K562 (cell line): Measurements from ENCODE around the gene ANKRD61. TPM values are rescaled to one million over a fixed set of nuclear protein-coding genes. Genes with fewer than 3 reads are reported as not detected.
A peak's percentile ranks its signal among the peaks of the same experiment; 100 is the strongest.
"Not testable (repeated sequence)": the region's sequence is repeated elsewhere in the genome, so short reads cannot be mapped to it uniquely, and the experiment has no call there.

Experiments used
- ATAC-seq: fragments of 200-7000 bp; cut with Tn5 transposase; 3 replicates; pipeline ENCODE4 v1.9.1; 2020; ENCODE audit warnings: moderate library complexity
- BruUV-seq: library from RNA; stranded (reverse); fragments of 400-500 nt; replicated peaks from 2 replicates; lab custom pipeline; 2021; lab: Mats Ljungman, UMichigan
- CTCF ChIA-PET: fragments of 300-600 bp; formaldehyde crosslinking; extraction: SDS; loops from one replicate; lab custom pipeline; 2021; ENCODE audit warnings: low intra/inter-chr PET ratio; lab: Yijun Ruan, JAX
- POLR2A ChIA-PET: fragments of 300-600, 350-650 bp; sonication (Branson Sonifier 250); formaldehyde crosslinking; extraction: SDS; loops from one replicate; lab custom pipeline; 2021; ENCODE audit warnings: antibody characterized with exemption, inconsistent platforms; lab: Yijun Ruan, JAX
- DNase-seq, 4 experiments: peaks; one replicate each; pipeline versions ENCODE4 v3.0.0 to v3.0.0-alpha.2; 2011 to 2018; ENCODE audit warnings: low spot score in 3 of 4, mixed read lengths in 3 of 4; ENCODE audit errors: extremely low read depth in 1 of 4
- FAIRE-seq: peaks from 2 replicates; lab custom pipeline; 2011; peaks lifted over from hg19 to GRCh38; lab: Jason Lieb, UNC
- H2AFZ ChIP-seq: 2 replicates; pipeline ENCODE4 v1.6.0; 2011; ENCODE audit warnings: low read depth, low read length, control low read depth, inconsistent platforms
- H3K27ac ChIP-seq: fragments of 200-600 bp; 3 replicates; pipeline ENCODE4 v1.8.0; 2011; ENCODE audit warnings: low read depth, mild to moderate bottlenecking, control low read depth, inconsistent platforms, low read length, moderate library complexity, mixed read lengths; ENCODE audit errors: extremely low read depth
- H3K27me3 ChIP-seq, 2 experiments: fragments of 300-600 bp in 1 of 2; 2 replicates in 1 of 2; 3 replicates in 1 of 2; pipeline versions ENCODE4 v1.6.0 to v1.8.0; 2011; ENCODE audit warnings: inconsistent platforms in 2 of 2, low read length in 2 of 2, mild to moderate bottlenecking in 1 of 2, mixed read lengths in 1 of 2, moderate library complexity in 1 of 2; ENCODE audit not compliant: control insufficient read depth in 2 of 2, insufficient read depth in 2 of 2
- H3K36me3 ChIP-seq: fragments of 300-600 bp; 3 replicates; pipeline ENCODE4 v1.8.0; 2011; ENCODE audit warnings: mild to moderate bottlenecking, low read length, inconsistent platforms; ENCODE audit not compliant: control insufficient read depth, insufficient read depth
- H3K4me1 ChIP-seq, 2 experiments: fragments of 200-600 bp in 1 of 2; replicated peaks in 1 of 2; 2 replicates in 1 of 2; 3 replicates in 1 of 2; pipeline versions ENCODE4 v1.5.1 to v1.8.0; 2011; ENCODE audit warnings: inconsistent platforms in 2 of 2, low read length in 2 of 2, mild to moderate bottlenecking in 1 of 2, mixed read lengths in 1 of 2, moderate library complexity in 1 of 2; ENCODE audit not compliant: control insufficient read depth in 2 of 2, insufficient read depth in 2 of 2
- H3K4me2 ChIP-seq: 2 replicates; pipeline ENCODE4 v1.6.1; 2011; ENCODE audit warnings: low read length, control low read depth, inconsistent platforms, mixed read lengths; ENCODE audit not compliant: insufficient read depth
- H3K4me3 ChIP-seq: fragments of 200-600 bp; sonication (generic), shearing (Covaris generic); 2 replicates; pipeline ENCODE4 v1.5.1; 2016; ENCODE audit warnings: control low read depth, inconsistent platforms
- H3K79me2 ChIP-seq: fragments of 200-600 bp; 3 replicates; pipeline ENCODE4 v1.8.0; 2011; ENCODE audit warnings: low read length, inconsistent platforms; ENCODE audit not compliant: control insufficient read depth, insufficient read depth
- H3K9ac ChIP-seq, 2 experiments: 2 replicates each; pipeline versions ENCODE4 v1.6.0 to v1.6.1; 2011; ENCODE audit warnings: low read depth in 2 of 2, low read length in 2 of 2, control low read depth in 1 of 2, inconsistent platforms in 1 of 2, mild to moderate bottlenecking in 1 of 2, mixed read lengths in 1 of 2; ENCODE audit not compliant: insufficient read depth in 1 of 2
- H3K9me1 ChIP-seq: one replicate; pipeline ENCODE4 v1.6.0; 2011; ENCODE audit warnings: inconsistent platforms, mild to moderate bottlenecking, low read length, moderate library complexity; ENCODE audit not compliant: control insufficient read depth, insufficient read depth
- H3K9me3 ChIP-seq: replicated peaks from 2 replicates; pipeline ENCODE4 v1.5.1; 2011; ENCODE audit warnings: low read depth, low read length, inconsistent platforms; ENCODE audit not compliant: control insufficient read depth, insufficient read depth
- H4K20me1 ChIP-seq: replicated peaks from 2 replicates; pipeline ENCODE4 v1.6.1; 2011; ENCODE audit warnings: low read length, inconsistent platforms, mixed read lengths; ENCODE audit not compliant: control insufficient read depth, insufficient read depth
- NR2C1 ChIP-seq, 2 experiments: fragments of 450-650 bp; IDR thresholded peaks; 2 replicates each; pipeline ENCODE4 v1.6.1; 2017; ENCODE audit warnings: mild to moderate bottlenecking in 2 of 2, antibody characterized with exemption in 1 of 2, inconsistent platforms in 1 of 2, missing compliant biosample characterization in 1 of 2, missing genetic modification characterization in 1 of 2
- WGBS: fragments of 100-300 bp; shearing (Covaris generic); methylation state at CpG from one replicate; pipeline ENCODE4 v1.1.6; 2016; ENCODE audit warnings: low coverage, mixed read lengths; ENCODE audit not compliant: insufficient coverage; ENCODE audit errors: missing lambda C conversion rate; 5-methylcytosine and 5-hydroxymethylcytosine counted together
- in situ Hi-C: fragments of 300-500 bp; cut with MboI; formaldehyde crosslinking; loops from 4 replicates; pipeline ENCODE4 v1.15.0; 2018; ENCODE audit warnings: inconsistent platforms, mixed read lengths
- intact Hi-C: fragments of 100-400 bp; cut with micrococcal nuclease; formaldehyde crosslinking; loops from 2 replicates; pipeline ENCODE4 v1.14.2; 2022
- polyA plus RNA-seq, 8 experiments: library from polyadenylated mRNA; depleted of rRNA in 4 of 8; stranded (reverse) in 5 of 8; unstranded in 3 of 8; fragments of >200 nt; fragmentation: Nextera tagmentation in 2 of 8; fragmentation: Illumina TruSeq in 1 of 8; extraction: Ambion mirVana in 2 of 8; extraction: Trizol in 1 of 8; gene quantifications; 2 replicates each; pipeline versions ENCODE4 v1.2.1 to v1.2.3, GENCODE V29; 2011 to 2014; ENCODE audit warnings: inconsistent platforms in 1 of 8, missing spikeins in 1 of 8
- total RNA-seq, 7 experiments: library from RNA; depleted of rRNA in 6 of 7; stranded (reverse); fragments of >200 nt in 6 of 7; fragmentation: Illumina TruSeq in 2 of 7; extraction: Trizol in 2 of 7; gene quantifications; 2 replicates each; pipeline versions ENCODE4 v1.2.1 to v1.2.3, GENCODE V29; 2011 to 2021; ENCODE audit warnings: low replicate concordance in 1 of 7
- TF ChIP-seq, protein P1 (sequence below): fragments of 250-450 bp; sonication (Bioruptor Pico); IDR thresholded peaks from 2 replicates; pipeline ENCODE4 v1.4.0; 2020

The ANKRD61 gene
- total and polyA plus RNA-seq, 9 of the 15 experiments (the other 6 are each of a cell fraction or from before 2014, with no cell fraction given), result 0.08 to 0.11 (median 0.09) TPM; not detected in 5

- TF ChIP-seq NR2C1 (IDR thresholded peaks at IDR 0.05), result peak; percentile 82
- peak; percentile 43; the same call in 1 of the 2 replicates for TF ChIP-seq NR2C1 (tag; IDR thresholded peaks at IDR 0.05)
- TF ChIP-seq, all 486 proteins: peak for 20
These were observed 26.3 kb downstream of the ANKRD61 start (continued) for GRCh38 chr7:6057316-6058129.

- in situ Hi-C loops, ATAC-seq, CTCF ChIA-PET, FAIRE-seq, H4K20me1 ChIP-seq, H3K4me3 ChIP-seq, H3K27ac ChIP-seq, DNase-seq, intact Hi-C loops, H3K27me3 ChIP-seq, BruUV-seq, H3K9ac ChIP-seq, POLR2A ChIA-PET, H2AFZ ChIP-seq, H3K36me3 ChIP-seq, H3K9me3 ChIP-seq, H3K4me2 ChIP-seq, H3K9me1 ChIP-seq: not testable (repeated sequence)
- Histone ChIP-seq H3K79me2 (peaks cover 40% of the 10 kb centered on the region), H3K4me1 (peaks cover 6 to 20% of the 10 kb centered on the region in 2 experiments; a peak in 4 of 5 replicates)
- WGBS, result 78% methylated on average over 10 of the region's 11 CpGs
These were observed 28.8 kb downstream of the ANKRD61 start for GRCh38 chr7:6059941-6060340.

GRCh38 chr7:6071406-6071805 lies 40.2 kb downstream of the ANKRD61 start:
- ChIA-PET POLR2A (no interaction called here), CTCF (no interaction called here)
- Histone ChIP-seq H2AFZ (peak overlapping the region; percentile 67), H3K4me2 (no peak overlapping the region), H3K9me3 (no peaks in the 10 kb centered on the region), H3K4me1 (peaks cover under 1 to 2% of the 10 kb centered on the region in 2 experiments; a peak in 4 of 5 replicates), H3K4me3 (no peak overlapping the region), H3K27me3 (no peaks in the 10 kb centered on the region), H3K27ac (no peak overlapping the region), H4K20me1 (no peaks in the 10 kb centered on the region), H3K79me2 (no peaks in the 10 kb centered on the region), H3K36me3 (no peaks in the 10 kb centered on the region), H3K9me1 (no peaks in the 10 kb centered on the region), H3K9ac (no peak overlapping the region)
- BruUV-seq, result no TSS peak
- ATAC-seq (no peak; the same call in 2 of the 3 replicates), DNase-seq (no peak), FAIRE-seq (no peak)
- in situ Hi-C loops, result no loop called here
- WGBS, result 26% methylated on average over 3 of the region's 3 CpGs
- intact Hi-C loops, result no loop called here
- TF ChIP-seq, protein P1, sequence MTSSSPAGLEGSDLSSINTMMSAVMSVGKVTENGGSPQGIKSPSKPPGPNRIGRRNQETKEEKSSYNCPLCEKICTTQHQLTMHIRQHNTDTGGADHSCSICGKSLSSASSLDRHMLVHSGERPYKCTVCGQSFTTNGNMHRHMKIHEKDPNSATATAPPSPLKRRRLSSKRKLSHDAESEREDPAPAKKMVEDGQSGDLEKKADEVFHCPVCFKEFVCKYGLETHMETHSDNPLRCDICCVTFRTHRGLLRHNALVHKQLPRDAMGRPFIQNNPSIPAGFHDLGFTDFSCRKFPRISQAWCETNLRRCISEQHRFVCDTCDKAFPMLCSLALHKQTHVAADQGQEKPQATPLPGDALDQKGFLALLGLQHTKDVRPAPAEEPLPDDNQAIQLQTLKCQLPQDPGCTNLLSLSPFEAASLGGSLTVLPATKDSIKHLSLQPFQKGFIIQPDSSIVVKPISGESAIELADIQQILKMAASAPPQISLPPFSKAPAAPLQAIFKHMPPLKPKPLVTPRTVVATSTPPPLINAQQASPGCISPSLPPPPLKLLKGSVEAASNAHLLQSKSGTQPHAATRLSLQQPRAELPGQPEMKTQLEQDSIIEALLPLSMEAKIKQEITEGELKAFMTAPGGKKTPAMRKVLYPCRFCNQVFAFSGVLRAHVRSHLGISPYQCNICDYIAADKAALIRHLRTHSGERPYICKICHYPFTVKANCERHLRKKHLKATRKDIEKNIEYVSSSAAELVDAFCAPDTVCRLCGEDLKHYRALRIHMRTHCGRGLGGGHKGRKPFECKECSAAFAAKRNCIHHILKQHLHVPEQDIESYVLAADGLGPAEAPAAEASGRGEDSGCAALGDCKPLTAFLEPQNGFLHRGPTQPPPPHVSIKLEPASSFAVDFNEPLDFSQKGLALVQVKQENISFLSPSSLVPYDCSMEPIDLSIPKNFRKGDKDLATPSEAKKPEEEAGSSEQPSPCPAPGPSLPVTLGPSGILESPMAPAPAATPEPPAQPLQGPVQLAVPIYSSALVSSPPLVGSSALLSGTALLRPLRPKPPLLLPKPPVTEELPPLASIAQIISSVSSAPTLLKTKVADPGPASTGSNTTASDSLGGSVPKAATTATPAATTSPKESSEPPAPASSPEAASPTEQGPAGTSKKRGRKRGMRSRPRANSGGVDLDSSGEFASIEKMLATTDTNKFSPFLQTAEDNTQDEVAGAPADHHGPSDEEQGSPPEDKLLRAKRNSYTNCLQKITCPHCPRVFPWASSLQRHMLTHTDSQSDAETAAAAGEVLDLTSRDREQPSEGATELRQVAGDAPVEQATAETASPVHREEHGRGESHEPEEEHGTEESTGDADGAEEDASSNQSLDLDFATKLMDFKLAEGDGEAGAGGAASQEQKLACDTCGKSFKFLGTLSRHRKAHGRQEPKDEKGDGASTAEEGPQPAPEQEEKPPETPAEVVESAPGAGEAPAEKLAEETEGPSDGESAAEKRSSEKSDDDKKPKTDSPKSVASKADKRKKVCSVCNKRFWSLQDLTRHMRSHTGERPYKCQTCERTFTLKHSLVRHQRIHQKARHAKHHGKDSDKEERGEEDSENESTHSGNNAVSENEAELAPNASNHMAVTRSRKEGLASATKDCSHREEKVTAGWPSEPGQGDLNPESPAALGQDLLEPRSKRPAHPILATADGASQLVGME, result no peak
